Panc1 (cell line): ENCODE measurements around the gene LHX3. TPM values are rescaled to one million over a fixed set of nuclear protein-coding genes. Genes with fewer than 3 reads are reported as not detected.

Source experiments
- ATAC-seq: fragments of 200-7000 bp; cut with Tn5 transposase; 2 replicates; pipeline ENCODE4 v1.9.1; 2020; ENCODE audit warnings: mild to moderate bottlenecking, moderate library complexity
- BruUV-seq: library from RNA; stranded (reverse); fragments of 400-500 nt; replicated peaks from 2 replicates; lab custom pipeline; 2021; lab: Mats Ljungman, UMichigan
- CTCF ChIA-PET: fragments of 300-600 bp; sonication (Branson Sonifier 250); formaldehyde crosslinking; loops from one replicate; lab custom pipeline; 2022; ENCODE audit warnings: antibody characterized with exemption; lab: Charles Lee
- POLR2A ChIA-PET: fragments of 300-600 bp; sonication (Branson Sonifier 250); formaldehyde crosslinking; loops from one replicate; lab custom pipeline; 2022; ENCODE audit warnings: antibody characterized with exemption; lab: Charles Lee
- DNase-seq: peaks from one replicate; pipeline ENCODE4 v3.0.0-alpha.2; 2010; ENCODE audit warnings: low read depth, low spot score
- H3K27ac ChIP-seq: 2 replicates; pipeline ENCODE4 v1.5.1; 2011; ENCODE audit warnings: mild to moderate bottlenecking, low read length, inconsistent platforms
- H3K27me3 ChIP-seq: fragments of 200-500 bp; sonication (Bioruptor generic); 2 replicates; pipeline ENCODE4 v1.6.0; 2014; ENCODE audit warnings: low read length, inconsistent platforms; ENCODE audit not compliant: control insufficient read depth, insufficient read depth
- H3K36me3 ChIP-seq: fragments of 200-500 bp; sonication (Bioruptor generic); 2 replicates; pipeline ENCODE4 v1.5.1; 2014; ENCODE audit warnings: inconsistent platforms, mild to moderate bottlenecking, low read length, moderate library complexity; ENCODE audit not compliant: control insufficient read depth, insufficient read depth
- H3K4me1 ChIP-seq: 2 replicates; pipeline ENCODE4 v1.5.1; 2011; ENCODE audit warnings: inconsistent platforms, mild to moderate bottlenecking, low read length, moderate library complexity; ENCODE audit not compliant: control insufficient read depth, insufficient read depth
- H3K4me3 ChIP-seq, 2 experiments: 2 replicates each; pipeline ENCODE4 v1.5.1; 2011 to 2012; ENCODE audit warnings: low read depth in 2 of 2, low read length in 2 of 2, mild to moderate bottlenecking in 2 of 2, inconsistent platforms in 1 of 2, moderate library complexity in 1 of 2
- H3K9me3 ChIP-seq: fragments of 200-500 bp; sonication (Bioruptor generic); 2 replicates; pipeline ENCODE4 v1.5.1; 2014; ENCODE audit warnings: low read depth, mild to moderate bottlenecking, inconsistent platforms, low read length, moderate library complexity; ENCODE audit not compliant: control insufficient read depth, insufficient read depth
- CTCF ChIP-seq: fragments of 450-650 bp; IDR thresholded peaks from 2 replicates; pipeline ENCODE4 v1.5.1; 2017; ENCODE audit warnings: mild to moderate bottlenecking
- POLR2AphosphoS5 ChIP-seq: IDR thresholded peaks from 2 replicates; pipeline ENCODE4 v1.6.1; 2012; ENCODE audit warnings: mild to moderate bottlenecking, low read depth, low read length, moderate library complexity
- REST ChIP-seq, 2 experiments: IDR thresholded peaks; 2 replicates each; pipeline ENCODE4 v1.6.1; 2011 to 2012; ENCODE audit warnings: low read depth in 2 of 2, control low read depth in 1 of 2, low read length in 1 of 2, mild to moderate bottlenecking in 1 of 2, moderate library complexity in 1 of 2; ENCODE audit not compliant: insufficient read depth in 1 of 2
- SIN3A ChIP-seq: IDR thresholded peaks from 2 replicates; pipeline ENCODE4 v1.6.1; 2012; ENCODE audit warnings: low read depth, mild to moderate bottlenecking, low read length, moderate library complexity, borderline replicate concordance; ENCODE audit not compliant: insufficient read depth
- TCF7L2 ChIP-seq: IDR thresholded peaks from 2 replicates; pipeline ENCODE4 v1.6.1; 2011; ENCODE audit warnings: mild to moderate bottlenecking, low read depth, low read length, inconsistent platforms
- in situ Hi-C: cut with HindIII; loops from 2 replicates; pipeline ENCODE4 v1.10.0; 2016; ENCODE audit warnings: low sequenced_read_pairs, low pct_unique_long_range_greater_than_20kb
- intact Hi-C: fragments of 100-400 bp; cut with micrococcal nuclease; formaldehyde crosslinking; loops from one replicate; pipeline ENCODE4 v1.10.0; 2022; ENCODE audit not compliant: unreplicated experiment
- total RNA-seq: library from RNA; stranded (reverse); gene quantifications from one replicate; pipeline ENCODE4 v1.2.1, GENCODE V29; 2021; ENCODE audit not compliant: unreplicated experiment

LHX3 gene
- total RNA-seq, 1 experiment from 2014 or later = 0.13 TPM

DNA sequence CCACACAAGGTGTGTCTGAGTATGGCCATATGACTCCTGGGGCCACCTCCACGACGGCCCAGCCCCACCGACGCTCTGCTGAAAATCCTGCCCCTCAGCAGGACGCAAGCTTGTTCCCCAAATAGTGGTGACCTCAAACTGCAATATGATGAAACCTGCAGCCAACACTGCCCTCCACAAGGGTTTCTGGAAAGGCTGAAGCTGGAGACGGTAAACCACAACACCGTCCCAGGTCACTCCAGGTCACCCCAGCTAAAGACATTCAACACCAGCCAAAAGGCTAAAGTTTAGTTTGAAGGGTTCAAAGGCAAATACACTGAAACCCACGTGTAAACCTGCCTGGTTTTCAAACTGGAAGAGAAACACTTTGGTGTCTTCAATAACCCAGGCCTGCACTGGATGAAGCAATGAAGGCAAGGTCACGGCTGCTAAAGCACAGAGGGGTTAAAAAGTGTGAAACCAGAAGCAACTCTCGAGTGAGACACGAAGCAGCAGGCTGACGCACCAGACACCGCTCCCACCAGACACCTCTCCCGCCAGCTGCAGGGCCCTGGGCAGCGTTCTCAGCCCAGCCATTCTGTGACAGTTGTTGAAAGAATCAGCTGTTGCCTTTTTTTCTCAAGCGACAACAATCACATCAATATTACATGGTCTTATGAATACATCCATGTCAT is 1.8 kb upstream of the LHX3 start:
- no peak for ATAC-seq
- ChIA-PET POLR2A (no interaction called here), CTCF (no interaction called here)
- H3K27me3 ChIP-seq = no peaks in the 10 kb centered on the region
- TF ChIP-seq TCF7L2 (no peak), REST (IDR thresholded peaks at IDR 0.05; ENCODE audit: insufficient read depth in 1 of 2, low read depth in 2 of 2, low read length in 1 of 2) (no peak), SIN3A (no peak), POLR2AphosphoS5 (no peak), CTCF (no peak)
- intact Hi-C loops (no loop called here), in situ Hi-C loops (no loop called here)
- peaks cover 2% of the 10 kb centered on the region; the same call in 1 of the 2 replicates for H3K4me1 ChIP-seq
- H3K9me3 ChIP-seq = no peaks in the 10 kb centered on the region
- no peak overlapping the region for H3K4me3 ChIP-seq
- DNase-seq = no peak
- no peak overlapping the region for H3K27ac ChIP-seq
- H3K36me3 ChIP-seq = no peaks in the 10 kb centered on the region
- TSS peak; percentile 89 for BruUV-seq

GRCh38 chr9:136205707-136205992 is 722 bp upstream of the LHX3 start:
- in situ Hi-C loops = no loop called here
- CTCF ChIA-PET = no interaction called here

More at GRCh38 chr9:136205707-136205992, 722 bp upstream of the LHX3 start:
- BruUV-seq = no TSS peak
- intact Hi-C loops = no loop called here
- H3K36me3 ChIP-seq = no peaks in the 10 kb centered on the region
- ATAC-seq = no peak
- H3K27me3 ChIP-seq = no peaks in the 10 kb centered on the region
- DNase-seq = no peak
- no peaks in the 10 kb centered on the region for H3K9me3 ChIP-seq
- H3K27ac ChIP-seq = no peak overlapping the region
- POLR2A ChIA-PET = no interaction called here
- TF ChIP-seq SIN3A = no peak
- no peak for TF ChIP-seq REST (IDR thresholded peaks at IDR 0.05; ENCODE audit: insufficient read depth in 1 of 2, low read depth in 2 of 2, low read length in 1 of 2)
- TF ChIP-seq TCF7L2 = no peak
- no peak for TF ChIP-seq POLR2AphosphoS5
- TF ChIP-seq CTCF = no peak
- H3K4me3 ChIP-seq = no peak overlapping the region
- peaks cover 2% of the 10 kb centered on the region; the same call in 1 of the 2 replicates for H3K4me1 ChIP-seq
